GM12873 (cell line): Measurements from ENCODE around the gene MPP2.

Experiments used
- CTCF ChIP-seq: IDR thresholded peaks from 2 replicates; pipeline ENCODE4 v1.5.1; 2012; ENCODE audit warnings: low read depth, mild to moderate bottlenecking, moderate library complexity, low read length, control low read depth; ENCODE audit not compliant: insufficient read depth; ENCODE audit errors: missing control alignments

Gene MPP2

DNA sequence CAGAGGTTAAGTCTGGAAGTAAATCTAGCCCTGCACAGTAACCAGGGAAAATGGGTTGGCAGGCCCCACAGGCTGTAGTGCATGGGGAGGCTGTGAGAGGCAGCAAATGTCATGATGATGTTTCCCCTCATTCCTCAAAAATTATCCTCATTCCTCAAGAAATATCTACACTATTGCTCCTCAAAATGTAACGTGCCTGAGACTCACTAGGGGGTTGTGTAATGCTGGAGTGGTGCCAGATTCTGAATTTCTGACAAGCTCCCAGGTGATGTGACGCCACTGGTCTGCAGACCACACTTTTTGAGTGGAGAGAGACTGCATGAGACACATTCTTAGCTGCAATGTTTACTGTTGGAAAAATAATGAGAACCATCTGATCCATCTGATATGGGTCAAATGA lies 73.2 kb downstream of the MPP2 start:
- no peak for TF ChIP-seq CTCF

DNA sequence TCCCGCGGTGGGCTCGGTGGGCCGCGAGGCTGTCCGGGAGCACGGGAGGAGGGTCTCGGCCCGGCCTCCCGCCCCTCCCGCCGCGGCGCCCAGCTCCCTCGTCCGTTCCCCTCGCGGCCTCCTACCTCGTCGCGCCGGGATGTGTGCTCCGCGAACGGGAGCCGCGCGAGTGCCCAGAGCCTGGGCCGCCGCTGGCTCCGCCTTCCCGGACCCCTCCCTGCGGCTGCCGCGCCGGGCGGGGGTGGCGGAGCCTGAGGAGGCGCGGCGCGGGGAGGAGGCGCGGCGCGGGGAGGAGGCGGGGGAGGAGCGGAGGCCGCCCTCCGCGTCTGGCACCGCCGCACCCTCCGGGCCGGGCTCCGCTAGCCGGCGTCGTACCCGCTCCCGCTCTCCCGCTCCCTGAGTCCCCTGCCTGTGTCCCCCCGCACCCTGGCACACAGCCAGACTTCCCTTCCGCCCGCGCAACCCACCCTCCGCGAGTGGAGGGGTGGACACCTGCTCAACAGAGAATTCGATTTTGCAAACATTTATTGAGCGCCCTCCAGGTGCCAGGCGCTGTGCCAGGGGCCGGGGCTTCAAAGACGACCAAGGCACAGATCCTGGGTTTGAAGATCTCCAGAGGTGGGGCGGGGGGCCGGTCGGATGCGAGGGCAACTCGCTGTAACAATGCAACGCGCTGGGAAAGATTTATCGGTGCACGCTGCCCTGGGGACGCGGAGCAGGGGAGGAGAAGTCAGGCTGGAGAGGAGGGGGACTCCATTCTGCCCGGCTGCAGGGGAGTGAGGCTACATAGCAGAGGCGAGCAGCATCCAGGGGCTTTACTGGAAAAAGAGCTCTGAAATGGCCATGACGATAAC lies 74.1 kb downstream of the MPP2 start, which contains the start of gene MPP3:
Gene MPP3 (minus strand): TSS at position 171 of the 854 bp plus-strand sequence. CDS start 1,240 bp downstream, outside the sequence.
- TF ChIP-seq CTCF, result no peak

DNA sequence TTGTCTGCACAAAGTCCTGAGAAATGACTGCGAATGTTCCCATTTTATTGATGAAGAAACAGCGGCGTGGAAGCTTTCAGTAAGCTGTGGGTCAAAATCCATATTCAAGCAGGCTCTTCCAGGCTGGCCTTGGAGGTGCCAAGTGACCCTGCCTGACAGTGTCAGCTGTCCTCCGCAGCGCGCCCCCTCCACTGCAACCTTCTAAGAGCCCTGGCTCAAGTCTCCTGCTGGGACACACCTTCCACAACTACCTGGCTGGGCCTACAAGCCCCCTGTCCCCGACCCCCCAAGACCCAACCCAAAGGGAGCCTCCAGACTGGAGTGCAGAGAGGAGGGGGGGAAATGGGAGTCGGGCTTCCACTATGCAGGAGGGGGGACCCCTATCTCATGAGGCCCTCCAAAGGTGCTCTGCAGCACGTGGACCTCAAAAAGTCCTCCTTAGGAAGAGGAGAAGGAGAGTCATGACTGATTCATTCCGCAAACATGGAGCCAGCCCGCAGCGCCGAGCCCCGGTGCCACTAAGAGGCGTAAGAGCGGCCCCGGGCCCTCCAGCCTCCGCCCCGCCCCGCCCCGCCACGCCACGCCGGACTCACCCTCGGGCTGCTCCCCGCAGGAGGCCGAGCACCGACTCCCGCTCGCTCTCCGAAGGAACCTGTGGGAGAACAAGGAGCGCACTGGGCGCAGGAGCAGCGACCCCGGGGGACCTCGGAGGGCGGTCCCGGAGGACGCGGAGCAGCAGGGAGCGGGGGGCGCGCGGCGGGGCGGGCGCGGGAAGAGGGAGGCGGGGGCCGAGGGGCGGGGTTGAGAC lies 75.0 kb downstream of the MPP2 start:
- no peak for TF ChIP-seq CTCF

DNA sequence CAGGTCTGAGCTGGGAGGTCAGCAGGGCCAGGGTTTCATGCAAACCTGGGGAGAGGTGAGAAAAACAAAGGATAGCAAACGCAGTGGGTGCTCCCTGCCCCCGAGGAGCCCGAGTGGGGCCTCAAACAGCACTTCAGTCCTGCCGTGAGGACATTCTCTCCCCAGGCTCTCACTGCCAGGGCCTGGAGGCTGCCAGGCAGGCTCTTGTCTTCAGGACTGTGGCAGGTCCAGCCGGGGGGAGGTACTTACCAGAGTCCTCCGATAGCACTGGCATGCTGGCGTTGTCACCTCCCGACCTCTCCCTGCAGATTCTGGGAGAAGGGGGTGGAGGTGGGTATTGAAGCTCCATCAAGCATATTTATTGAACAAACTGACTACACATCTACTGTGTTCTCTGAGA lies 75.7 kb downstream of the MPP2 start:
- TF ChIP-seq CTCF, result no peak

- no peak for TF ChIP-seq CTCF
Observed at GRCh38 chr17:43830510-43831140, 76.7 kb downstream of the MPP2 start.

DNA sequence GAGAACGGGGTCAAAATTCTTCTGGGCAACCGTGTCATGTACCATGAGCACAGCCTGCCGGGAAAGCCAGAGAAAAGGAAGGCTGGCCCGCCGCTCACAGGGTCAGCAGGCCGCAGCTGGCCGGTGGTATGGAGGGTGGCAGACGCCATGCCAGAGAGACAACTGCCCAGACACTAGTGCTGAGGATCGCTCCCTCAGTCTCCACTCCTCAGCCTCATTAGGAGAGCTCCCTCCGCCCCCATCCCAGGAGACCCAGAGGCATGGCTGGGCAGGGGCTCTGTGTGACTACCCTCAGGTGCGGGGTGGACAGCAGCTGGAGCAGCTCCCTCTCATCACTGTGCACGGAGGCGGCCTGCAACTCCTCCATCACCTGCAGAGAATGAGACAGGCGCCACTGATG lies 77.6 kb downstream of the MPP2 start:
- no peak for TF ChIP-seq CTCF

GRCh38 chr17:43827596-43827995 lies 79.7 kb downstream of the MPP2 start:
- TF ChIP-seq CTCF, result no peak
